ENCODE measurements around the gene AP2A2.

Gene AP2A2

GRCh38 chr11:1026641-1027482, 101.2 kb downstream of the AP2A2 start:
- DNase-seq: no peak
- Mint-ChIP-seq H3K4me1 (no peaks in the 10 kb centered on the region), H3K36me3 (no peaks in the 10 kb centered on the region), H3K9me3 (no peaks in the 10 kb centered on the region), H3K27me3 (no peaks in the 10 kb centered on the region), H3K4me3 (no peak overlapping the region), H3K27ac (no peak overlapping the region)
- CTCF ChIA-PET: no interaction called here

- CTCF ChIA-PET: no interaction called here
Measured at GRCh38 chr11:1027483-1028290, 102.0 kb downstream of the AP2A2 start.

GRCh38 chr11:1028291-1028540, 102.5 kb downstream of the AP2A2 start:
- Mint-ChIP-seq H3K4me1 (no peaks in the 10 kb centered on the region), H3K27me3 (no peaks in the 10 kb centered on the region), H3K27ac (no peak overlapping the region), H3K36me3 (no peaks in the 10 kb centered on the region), H3K9me3 (peaks cover 6% of the 10 kb centered on the region), H3K4me3 (peak overlapping the region; percentile 8)
- CTCF ChIA-PET: no interaction called here
- DNase-seq: no peak

More at GRCh38 chr11:1027483-1028290, 102.0 kb downstream of the AP2A2 start:
- no peak overlapping the region for H3K27ac Mint-ChIP-seq
- H3K27me3 Mint-ChIP-seq: no peaks in the 10 kb centered on the region
- H3K36me3 Mint-ChIP-seq: no peaks in the 10 kb centered on the region
- no peak for DNase-seq
- H3K9me3 Mint-ChIP-seq: peaks cover 6% of the 10 kb centered on the region
- H3K4me3 Mint-ChIP-seq: no peak overlapping the region
- H3K4me1 Mint-ChIP-seq: no peaks in the 10 kb centered on the region

- Mint-ChIP-seq H3K9me3 (peaks cover 6% of the 10 kb centered on the region), H3K27me3 (no peaks in the 10 kb centered on the region), H3K27ac (no peak overlapping the region), H3K4me3 (no peak overlapping the region), H3K4me1 (no peaks in the 10 kb centered on the region), H3K36me3 (no peaks in the 10 kb centered on the region)
- CTCF ChIA-PET: no interaction called here
- no peak for DNase-seq
Measured at GRCh38 chr11:1028616-1029015, 102.9 kb downstream of the AP2A2 start.

- Mint-ChIP-seq H3K9me3 (peaks cover 6% of the 10 kb centered on the region), H3K36me3 (no peaks in the 10 kb centered on the region), H3K27me3 (no peaks in the 10 kb centered on the region), H3K4me1 (no peaks in the 10 kb centered on the region), H3K27ac (no peak overlapping the region), H3K4me3 (no peak overlapping the region)
- DNase-seq: no peak
- CTCF ChIA-PET: no interaction called here
Measured at GRCh38 chr11:1029051-1029450, 103.4 kb downstream of the AP2A2 start.

- CTCF ChIA-PET: interaction anchor here (0.5 kb wide), 1 partner anchor 78 kb away, joined by 4 read pairs; no protein-coding TSS in a partner anchor
- peaks cover 6% of the 10 kb centered on the region for H3K9me3 Mint-ChIP-seq
Measured at GRCh38 chr11:1029654-1030053, 104.0 kb downstream of the AP2A2 start.

GRCh38 chr11:1030086-1030485, 104.4 kb downstream of the AP2A2 start:
- Mint-ChIP-seq H3K4me3 (no peak overlapping the region), H3K36me3 (no peaks in the 10 kb centered on the region), H3K27ac (no peak overlapping the region), H3K27me3 (no peaks in the 10 kb centered on the region), H3K9me3 (peaks cover 6% of the 10 kb centered on the region), H3K4me1 (no peaks in the 10 kb centered on the region)
- CTCF ChIA-PET: interaction anchor here (0.5 kb wide), 1 partner anchor 79 kb away, joined by 4 read pairs; no protein-coding TSS in a partner anchor
- no peak for DNase-seq

More at GRCh38 chr11:1029654-1030053, 104.0 kb downstream of the AP2A2 start:
- Mint-ChIP-seq H3K36me3 (no peaks in the 10 kb centered on the region), H3K27me3 (no peaks in the 10 kb centered on the region), H3K27ac (no peak overlapping the region), H3K4me3 (no peak overlapping the region), H3K4me1 (no peaks in the 10 kb centered on the region)
- no peak for DNase-seq

GRCh38 chr11:1030556-1030955, 104.9 kb downstream of the AP2A2 start:
- Mint-ChIP-seq H3K27ac (no peak overlapping the region), H3K36me3 (no peaks in the 10 kb centered on the region), H3K9me3 (peaks cover 6% of the 10 kb centered on the region), H3K27me3 (no peaks in the 10 kb centered on the region), H3K4me1 (no peaks in the 10 kb centered on the region), H3K4me3 (no peak overlapping the region)
- DNase-seq: no peak
- CTCF ChIA-PET: no interaction called here

- Mint-ChIP-seq H3K9me3 (peaks cover 6% of the 10 kb centered on the region), H3K4me3 (no peak overlapping the region), H3K4me1 (no peaks in the 10 kb centered on the region), H3K36me3 (no peaks in the 10 kb centered on the region), H3K27me3 (no peaks in the 10 kb centered on the region), H3K27ac (no peak overlapping the region)
- CTCF ChIA-PET: no interaction called here
- DNase-seq: no peak
Measured at GRCh38 chr11:1031121-1031899, 105.6 kb downstream of the AP2A2 start.

- no peak overlapping the region for H3K4me3 Mint-ChIP-seq
- DNase-seq: no peak
- no peak overlapping the region for H3K27ac Mint-ChIP-seq
- no peaks in the 10 kb centered on the region for H3K27me3 Mint-ChIP-seq
- H3K9me3 Mint-ChIP-seq: peaks cover 6% of the 10 kb centered on the region
- no peaks in the 10 kb centered on the region for H3K36me3 Mint-ChIP-seq
- H3K4me1 Mint-ChIP-seq: no peaks in the 10 kb centered on the region
- CTCF ChIA-PET: no interaction called here
Measured at GRCh38 chr11:1032310-1032891, 106.7 kb downstream of the AP2A2 start.

- H3K27ac Mint-ChIP-seq: no peak overlapping the region
- H3K36me3 Mint-ChIP-seq: no peaks in the 10 kb centered on the region
- H3K27me3 Mint-ChIP-seq: no peaks in the 10 kb centered on the region
- no peaks in the 10 kb centered on the region for H3K4me1 Mint-ChIP-seq
- peaks cover 6% of the 10 kb centered on the region for H3K9me3 Mint-ChIP-seq
- no peak for DNase-seq
- H3K4me3 Mint-ChIP-seq: no peak overlapping the region
- CTCF ChIA-PET: no interaction called here
Measured at GRCh38 chr11:1033016-1033798, 107.5 kb downstream of the AP2A2 start.

GRCh38 chr11:1034001-1034400, 108.3 kb downstream of the AP2A2 start:
- CTCF ChIA-PET: no interaction called here
- H3K9me3 Mint-ChIP-seq: peaks cover 6% of the 10 kb centered on the region
- no peaks in the 10 kb centered on the region for H3K4me1 Mint-ChIP-seq
- no peaks in the 10 kb centered on the region for H3K27me3 Mint-ChIP-seq
- H3K4me3 Mint-ChIP-seq: no peak overlapping the region
- H3K27ac Mint-ChIP-seq: no peak overlapping the region
- H3K36me3 Mint-ChIP-seq: no peaks in the 10 kb centered on the region
- no peak for DNase-seq

GRCh38 chr11:1034456-1035295, 109.0 kb downstream of the AP2A2 start:
- H3K36me3 Mint-ChIP-seq: no peaks in the 10 kb centered on the region
- H3K4me3 Mint-ChIP-seq: no peak overlapping the region
- H3K27ac Mint-ChIP-seq: no peak overlapping the region
- H3K9me3 Mint-ChIP-seq: peaks cover 6% of the 10 kb centered on the region
- H3K27me3 Mint-ChIP-seq: no peaks in the 10 kb centered on the region
- CTCF ChIA-PET: no interaction called here
- no peaks in the 10 kb centered on the region for H3K4me1 Mint-ChIP-seq
- no peak for DNase-seq

All from activated naive CD4-positive, alpha-beta T cell treated with anti-CD3 and anti-CD28 coated beads, Interleukin-2, amount 10 ng/mL, durations not matched to agents 7 days and 5 days (primary cell).